Erythroblast (primary cell): ENCODE data around the gene STPG3.

ENCODE experiments used
- GATA1 ChIP-seq: IDR thresholded peaks from 2 replicates; pipeline ENCODE4 v1.6.1; 2011; ENCODE audit warnings: low read depth, mild to moderate bottlenecking, control low read depth, low read length, moderate library complexity
- POLR2A ChIP-seq: IDR thresholded peaks from 2 replicates; pipeline ENCODE4 v1.6.1; 2011; ENCODE audit warnings: mild to moderate bottlenecking, low read length

GRCh38 chr9:137251490-137252268, 593 bp downstream of the STPG3 start:
- no peak for TF ChIP-seq POLR2A
- no peak for TF ChIP-seq GATA1
